ENCODE data around the gene ARL8A. TPM values are rescaled to one million over a fixed set of nuclear protein-coding genes. Genes with fewer than 3 reads are reported as not detected.

ARL8A gene
- total RNA-seq, 3 donors from 2014 or later = 36.3 to 69.6 (median 41.2) TPM

- TF ChIP-seq, protein P1, sequence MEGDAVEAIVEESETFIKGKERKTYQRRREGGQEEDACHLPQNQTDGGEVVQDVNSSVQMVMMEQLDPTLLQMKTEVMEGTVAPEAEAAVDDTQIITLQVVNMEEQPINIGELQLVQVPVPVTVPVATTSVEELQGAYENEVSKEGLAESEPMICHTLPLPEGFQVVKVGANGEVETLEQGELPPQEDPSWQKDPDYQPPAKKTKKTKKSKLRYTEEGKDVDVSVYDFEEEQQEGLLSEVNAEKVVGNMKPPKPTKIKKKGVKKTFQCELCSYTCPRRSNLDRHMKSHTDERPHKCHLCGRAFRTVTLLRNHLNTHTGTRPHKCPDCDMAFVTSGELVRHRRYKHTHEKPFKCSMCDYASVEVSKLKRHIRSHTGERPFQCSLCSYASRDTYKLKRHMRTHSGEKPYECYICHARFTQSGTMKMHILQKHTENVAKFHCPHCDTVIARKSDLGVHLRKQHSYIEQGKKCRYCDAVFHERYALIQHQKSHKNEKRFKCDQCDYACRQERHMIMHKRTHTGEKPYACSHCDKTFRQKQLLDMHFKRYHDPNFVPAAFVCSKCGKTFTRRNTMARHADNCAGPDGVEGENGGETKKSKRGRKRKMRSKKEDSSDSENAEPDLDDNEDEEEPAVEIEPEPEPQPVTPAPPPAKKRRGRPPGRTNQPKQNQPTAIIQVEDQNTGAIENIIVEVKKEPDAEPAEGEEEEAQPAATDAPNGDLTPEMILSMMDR (IDR thresholded peaks at IDR 0.05) = no peak
- DNase-seq = no peak
- intact Hi-C loops (cut with DNase I, micrococcal nuclease) = no loop called here
- Histone ChIP-seq H3K4me1 (ENCODE audit: low read depth) (no peaks in the 10 kb centered on the region), H3K36me3 (ENCODE audit: low read depth) (no peaks in the 10 kb centered on the region), H3K9me3 (no peaks in the 10 kb centered on the region), H3K4me3 (no peak overlapping the region)
- ATAC-seq = no peak
These were observed 16.5 kb downstream of the ARL8A start for GRCh38 chr1:202127836-202128622.

DNA sequence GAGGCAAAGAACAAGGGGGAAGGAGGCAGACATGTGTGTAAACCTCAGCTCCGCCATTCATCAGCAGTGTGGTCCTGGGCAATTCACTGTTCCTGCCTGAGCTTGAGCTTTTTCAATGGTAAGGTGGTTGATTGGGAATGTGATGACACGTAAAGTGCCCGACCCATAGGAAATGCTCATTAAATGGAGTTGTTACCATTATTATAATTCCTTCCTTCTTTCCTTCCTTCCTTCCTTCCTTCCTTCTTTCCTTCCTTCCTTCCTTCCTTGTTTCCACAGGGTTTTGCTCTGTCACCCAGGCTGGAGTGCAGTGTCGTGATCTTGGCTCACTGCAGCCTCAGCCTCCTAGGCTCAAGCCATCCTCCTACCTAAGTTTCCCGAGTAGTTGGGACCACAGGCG, 17.5 kb downstream of the ARL8A start:
- no peak overlapping the region for H3K4me3 ChIP-seq
- no peaks in the 10 kb centered on the region for H3K36me3 ChIP-seq (ENCODE audit: low read depth)
- DNase-seq = no peak
- no peaks in the 10 kb centered on the region for H3K4me1 ChIP-seq (ENCODE audit: low read depth)
- TF ChIP-seq, protein P1 (IDR thresholded peaks at IDR 0.05) = no peak
- no peak for ATAC-seq
- intact Hi-C loops (cut with DNase I, micrococcal nuclease) = no loop called here
- H3K9me3 ChIP-seq = no peaks in the 10 kb centered on the region

DNA sequence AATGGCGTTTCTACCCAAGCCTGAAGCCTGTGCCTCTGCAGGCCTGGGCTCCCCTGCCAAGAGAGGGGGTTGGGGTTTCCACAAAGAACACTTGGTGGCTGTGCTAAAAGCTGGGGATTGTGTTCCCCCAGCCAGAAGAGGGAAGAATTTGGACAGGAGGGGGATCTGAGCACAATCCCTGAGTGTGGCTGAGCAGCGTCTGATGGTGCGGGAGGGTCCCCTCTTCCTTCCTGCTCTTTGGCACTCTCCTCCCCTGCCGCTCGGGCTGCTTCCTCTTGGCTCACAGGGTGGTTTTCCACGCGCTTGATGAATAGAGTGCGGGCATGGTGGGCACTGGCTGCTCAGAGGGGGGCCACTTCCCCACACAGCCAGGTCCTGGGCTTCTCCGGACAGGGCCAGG, 18.1 kb downstream of the ARL8A start:
- Histone ChIP-seq H3K4me1 (ENCODE audit: low read depth) (no peaks in the 10 kb centered on the region), H3K9me3 (no peaks in the 10 kb centered on the region), H3K36me3 (ENCODE audit: low read depth) (no peaks in the 10 kb centered on the region), H3K4me3 (no peak overlapping the region)
- intact Hi-C loops (cut with DNase I, micrococcal nuclease) = no loop called here
- no peak for ATAC-seq
- no peak for DNase-seq
- TF ChIP-seq, protein P1 (IDR thresholded peaks at IDR 0.05) = no peak

- no peak overlapping the region for H3K4me3 ChIP-seq
- DNase-seq (no peak), ATAC-seq (no peak)
- no peaks in the 10 kb centered on the region for H3K4me1 ChIP-seq (ENCODE audit: low read depth)
- no peaks in the 10 kb centered on the region for H3K36me3 ChIP-seq (ENCODE audit: low read depth)
- TF ChIP-seq, protein P1 (IDR thresholded peaks at IDR 0.05) = no peak
- intact Hi-C loops (cut with DNase I, micrococcal nuclease) = no loop called here
- H3K9me3 ChIP-seq = no peaks in the 10 kb centered on the region
These were observed 18.9 kb downstream of the ARL8A start for GRCh38 chr1:202125611-202126010.

GRCh38 chr1:202124142-202124541, 20.4 kb downstream of the ARL8A start:
- TF ChIP-seq, protein P1 (IDR thresholded peaks at IDR 0.05) = no peak
- intact Hi-C loops (cut with DNase I, micrococcal nuclease) = loop anchor here (5.0 kb wide), 2 partner anchors 117 to 232 kb away; no protein-coding TSS in a partner anchor

More at GRCh38 chr1:202124142-202124541, 20.4 kb downstream of the ARL8A start:
- H3K9me3 ChIP-seq = no peaks in the 10 kb centered on the region
- DNase-seq = no peak
- no peak overlapping the region for H3K4me3 ChIP-seq
- no peaks in the 10 kb centered on the region for H3K4me1 ChIP-seq (ENCODE audit: low read depth)
- ATAC-seq = no peak
- H3K36me3 ChIP-seq (ENCODE audit: low read depth) = no peaks in the 10 kb centered on the region
